Liver (tissue), 3 donors: ENCODE results near the gene DIP2B.

Experiments used
- CTCF ChIP-seq: fragments of 150-350 bp; IDR thresholded peaks from 2 replicates; pipeline ENCODE4 v1.5.1; 2017; ENCODE audit warnings: improper control_type of control experiment, low read depth, low read length; ENCODE audit not compliant: missing input control
- EGR1 ChIP-seq, 2 donors: IDR thresholded peaks; 2 replicates each; pipeline ENCODE4 v1.6.1; 2016 to 2018; ENCODE audit warnings: antibody characterized with exemption in 2 of 2, low read depth in 2 of 2
- TAF1 ChIP-seq: conservative IDR thresholded peaks from 2 replicates; pipeline ENCODE4 v1.6.1; 2016; ENCODE audit warnings: antibody characterized with exemption, mild to moderate bottlenecking
- YY1 ChIP-seq: IDR thresholded peaks from 2 replicates; pipeline ENCODE4 v1.6.1; 2016; ENCODE audit warnings: antibody characterized with exemption, mild to moderate bottlenecking
- ZBTB33 ChIP-seq: IDR thresholded peaks from 2 replicates; pipeline ENCODE4 v1.6.1; 2016; ENCODE audit warnings: antibody characterized with exemption
- donor health status: healthy.
- donor health status: healthy.

GRCh38 chr12:50533203-50533584, 28.4 kb downstream of the DIP2B start:
- no peak for TF ChIP-seq CTCF
- TF ChIP-seq EGR1 (IDR thresholded peaks at IDR 0.05; ENCODE audit: low read depth in 2 of 2) = no peak
- TF ChIP-seq YY1 = no peak
- no peak for TF ChIP-seq ZBTB33
- no peak for TF ChIP-seq TAF1
